H1 (cell line): ENCODE data around the gene SEMA3B. TPM values are rescaled to one million over a fixed set of nuclear protein-coding genes. Genes with fewer than 3 reads are reported as not detected.
A peak's percentile ranks its signal among the peaks of the same experiment; 100 is the strongest.

Source experiments
- CTCF ChIA-PET: fragments of 300-600 bp; sonication (Branson Sonifier 250); formaldehyde crosslinking; loops from one replicate; lab custom pipeline; 2021; ENCODE audit not compliant: partially characterized antibody; lab: Charles Lee
- POLR2A ChIA-PET: fragments of 300-600 bp; sonication (Branson Sonifier 250); formaldehyde crosslinking; loops from one replicate; lab custom pipeline; 2021; ENCODE audit warnings: inconsistent platforms; ENCODE audit not compliant: partially characterized antibody; lab: Charles Lee
- DNase-seq, 2 experiments: peaks; one replicate each; pipeline versions ENCODE4 v3.0.0 to v3.0.0-alpha.2; 2010 to 2022; ENCODE audit warnings: low spot score in 2 of 2, low read depth in 1 of 2, mixed read lengths in 1 of 2
- FAIRE-seq: peaks from 2 replicates; lab custom pipeline; 2011; peaks lifted over from hg19 to GRCh38; lab: Jason Lieb, UNC
- H2AFZ ChIP-seq: 2 replicates; pipeline ENCODE4 v1.8.1; 2012; ENCODE audit warnings: low read length, inconsistent platforms
- H2AK5ac ChIP-seq: 2 replicates; pipeline ENCODE4 v1.6.1; 2013; ENCODE audit warnings: low read depth, low read length
- H2BK120ac ChIP-seq: replicated peaks from 2 replicates; pipeline ENCODE3; 2013; ENCODE audit warnings: low read depth, low read length, inconsistent platforms
- H2BK12ac ChIP-seq: 2 replicates; pipeline ENCODE4 v1.6.1; 2013; ENCODE audit warnings: low read depth, low read length
- H2BK15ac ChIP-seq: 2 replicates; pipeline ENCODE4 v1.6.1; 2013; ENCODE audit warnings: low read length
- H2BK20ac ChIP-seq: 2 replicates; pipeline ENCODE4 v1.6.1; 2013; ENCODE audit warnings: low read length
- H2BK5ac ChIP-seq: 2 replicates; pipeline ENCODE4 v1.6.1; 2013; ENCODE audit warnings: low read depth, low read length
- H3K14ac ChIP-seq: 2 replicates; pipeline ENCODE4 v1.6.1; 2013; ENCODE audit warnings: inconsistent platforms; ENCODE audit not compliant: insufficient read length
- H3K18ac ChIP-seq: 2 replicates; pipeline ENCODE4 v1.6.1; 2013; ENCODE audit warnings: low read length; ENCODE audit errors: extremely low read depth
- H3K23ac ChIP-seq: 2 replicates; pipeline ENCODE4 v1.6.1; 2013; ENCODE audit warnings: inconsistent platforms; ENCODE audit not compliant: insufficient read length
- H3K23me2 ChIP-seq: 2 replicates; pipeline ENCODE4 v1.6.1; 2013; ENCODE audit warnings: low read depth, low read length
- H3K27ac ChIP-seq: 2 replicates; pipeline ENCODE4 v1.6.1; 2011; ENCODE audit warnings: low read depth, low read length, inconsistent platforms
- H3K27me3 ChIP-seq, 4 experiments: replicated peaks in 1 of 4; 1 replicate in 1 of 4; 2 replicates in 3 of 4; pipeline versions ENCODE4 v1.6.1 to v1.8.1; 2011 to 2013; ENCODE audit warnings: low read length in 3 of 4, mild to moderate bottlenecking in 3 of 4, inconsistent platforms in 2 of 4, mixed read lengths in 2 of 4, moderate library complexity in 1 of 4; ENCODE audit not compliant: control insufficient read depth in 3 of 4, insufficient read depth in 3 of 4; ENCODE audit errors: extremely low read depth in 1 of 4
- H3K36me3 ChIP-seq, 4 experiments: 2 replicates each; pipeline versions ENCODE4 v1.6.1 to v1.8.1; 2011 to 2013; ENCODE audit warnings: mild to moderate bottlenecking in 4 of 4, low read length in 3 of 4, moderate library complexity in 2 of 4, control low read depth in 1 of 4, inconsistent platforms in 1 of 4; ENCODE audit not compliant: insufficient read depth in 4 of 4, control insufficient read depth in 2 of 4
- H3K4ac ChIP-seq: replicated peaks from 2 replicates; pipeline ENCODE3; 2013; ENCODE audit warnings: low read length, low read depth, mixed read lengths, inconsistent platforms; ENCODE audit not compliant: insufficient read length
- H3K4me1 ChIP-seq, 4 experiments: replicated peaks in 1 of 4; 1 replicate in 1 of 4; 2 replicates in 3 of 4; pipeline versions ENCODE4 v1.6.1 to v1.8.1; 2011 to 2013; ENCODE audit warnings: low read length in 3 of 4, inconsistent platforms in 2 of 4, mixed read lengths in 1 of 4; ENCODE audit not compliant: insufficient read depth in 4 of 4, control insufficient read depth in 3 of 4
- H3K4me2 ChIP-seq, 2 experiments: 2 replicates each; pipeline versions ENCODE4 v1.6.1 to v1.8.1; 2011 to 2013; ENCODE audit warnings: low read depth in 2 of 2, low read length in 2 of 2, control low read depth in 1 of 2, inconsistent platforms in 1 of 2, mild to moderate bottlenecking in 1 of 2; ENCODE audit not compliant: insufficient read depth in 1 of 2
- H3K4me3 ChIP-seq, 4 experiments: fragments of 200-600, 300-600 bp in 1 of 4; sonication (generic), shearing (Covaris generic), sonication (Bioruptor Twin) in 1 of 4; 2 replicates each; pipeline versions ENCODE4 v1.5.1 to v1.8.1; 2011 to 2016; ENCODE audit warnings: low read length in 4 of 4, low read depth in 3 of 4, control low read depth in 2 of 4, inconsistent platforms in 2 of 4, mild to moderate bottlenecking in 2 of 4, mixed read lengths in 1 of 4, moderate library complexity in 1 of 4; ENCODE audit not compliant: insufficient read depth in 2 of 4; ENCODE audit errors: extremely low read depth in 1 of 4
- H3K56ac ChIP-seq: replicated peaks from 2 replicates; pipeline ENCODE3; 2013; ENCODE audit warnings: low read depth, mild to moderate bottlenecking, mixed read lengths, low read length, inconsistent platforms; ENCODE audit not compliant: insufficient read length
- H3K79me1 ChIP-seq: 2 replicates; pipeline ENCODE4 v1.6.1; 2013; ENCODE audit warnings: low read depth, low read length, control low read depth
- H3K79me2 ChIP-seq, 2 experiments: 2 replicates each; pipeline versions ENCODE4 v1.6.1 to v1.8.1; 2012 to 2013; ENCODE audit warnings: low read length in 2 of 2, mild to moderate bottlenecking in 2 of 2, inconsistent platforms in 1 of 2; ENCODE audit not compliant: insufficient read depth in 2 of 2, control insufficient read depth in 1 of 2
- H3K9ac ChIP-seq, 4 experiments: replicated peaks in 1 of 4; 1 replicate in 1 of 4; 2 replicates in 3 of 4; pipeline versions ENCODE4 v1.6.1 to v1.8.1; 2011 to 2013; ENCODE audit warnings: low read depth in 3 of 4, low read length in 3 of 4, control low read depth in 2 of 4, mild to moderate bottlenecking in 2 of 4, moderate library complexity in 2 of 4, inconsistent platforms in 1 of 4; ENCODE audit errors: extremely low read depth in 1 of 4
- H3K9me3 ChIP-seq, 2 experiments: 2 replicates each; pipeline versions ENCODE4 v1.6.1 to v1.8.1; 2012 to 2013; ENCODE audit warnings: mild to moderate bottlenecking in 2 of 2, moderate library complexity in 2 of 2, control low read depth in 1 of 2, inconsistent platforms in 1 of 2, low read depth in 1 of 2, low read length in 1 of 2, mixed read lengths in 1 of 2; ENCODE audit not compliant: insufficient read depth in 2 of 2
- H4K20me1 ChIP-seq, 2 experiments: replicated peaks in 1 of 2; 2 replicates each; pipeline versions ENCODE3 to v1.8.1; 2011 to 2013; ENCODE audit warnings: inconsistent platforms in 2 of 2, low read length in 2 of 2, mild to moderate bottlenecking in 1 of 2; ENCODE audit not compliant: insufficient read depth in 2 of 2, control insufficient read depth in 1 of 2
- H4K5ac ChIP-seq: 2 replicates; pipeline ENCODE4 v1.6.1; 2013; ENCODE audit warnings: low read length, low read depth, mixed read lengths, inconsistent platforms; ENCODE audit not compliant: insufficient read length
- H4K8ac ChIP-seq: 2 replicates; pipeline ENCODE4 v1.8.0; 2013; ENCODE audit warnings: mild to moderate bottlenecking, moderate library complexity, low read length, inconsistent platforms; ENCODE audit not compliant: insufficient read depth; ENCODE audit errors: extremely low read depth
- H4K91ac ChIP-seq: replicated peaks from 2 replicates; pipeline ENCODE3; 2013; ENCODE audit warnings: low read length, mixed read lengths, inconsistent platforms; ENCODE audit not compliant: insufficient read length
- CBX8 ChIP-seq: fragments of 300-800, 300-1000 bp; sonication (generic); IDR thresholded peaks from 2 replicates; pipeline ENCODE4 v1.7.1; 2016; ENCODE audit warnings: low read depth, low read length, borderline replicate concordance
- E2F6 ChIP-seq: IDR thresholded peaks from 2 replicates; pipeline ENCODE4 v1.6.1; 2012; ENCODE audit warnings: inconsistent platforms
- JUN ChIP-seq: IDR thresholded peaks from 2 replicates; pipeline ENCODE4 v1.6.1; 2011; ENCODE audit warnings: low read depth, mild to moderate bottlenecking, improper control_type of control experiment, low read length
- JUND ChIP-seq: IDR thresholded peaks from 2 replicates; pipeline ENCODE4 v1.6.1; 2011; ENCODE audit warnings: mild to moderate bottlenecking, improper control_type of control experiment, low read length
- KDM5A ChIP-seq: fragments of 200-600 bp; IDR thresholded peaks from 2 replicates; pipeline ENCODE4 v1.7.1; 2012; ENCODE audit warnings: mild to moderate bottlenecking, low read length, inconsistent platforms, mixed read lengths
- MAFK ChIP-seq: IDR thresholded peaks from 2 replicates; pipeline ENCODE4 v1.6.1; 2012; ENCODE audit warnings: low read depth, mild to moderate bottlenecking, improper control_type of control experiment, low read length
- PHF8 ChIP-seq: fragments of 200-600 bp; sonication (generic); conservative IDR thresholded peaks from 2 replicates; pipeline ENCODE4 v1.7.1; 2012; ENCODE audit warnings: low read depth, mild to moderate bottlenecking, inconsistent platforms, low read length, moderate library complexity
- RBBP5 ChIP-seq: IDR thresholded peaks from 2 replicates; pipeline ENCODE4 v1.7.1; 2012; ENCODE audit warnings: low read depth, mild to moderate bottlenecking, inconsistent platforms, low read length, moderate library complexity, borderline replicate concordance
- RXRA ChIP-seq: IDR thresholded peaks from 2 replicates; pipeline ENCODE4 v1.6.1; 2011; ENCODE audit warnings: low read depth, mild to moderate bottlenecking, low read length, moderate library complexity; ENCODE audit not compliant: insufficient read depth
- TAF1 ChIP-seq: IDR thresholded peaks from 2 replicates; pipeline ENCODE4 v1.6.1; 2011; ENCODE audit warnings: mild to moderate bottlenecking, low read depth, low read length
- YY1 ChIP-seq: IDR thresholded peaks from 2 replicates; pipeline ENCODE4 v1.6.1; 2011; ENCODE audit warnings: low read depth, mild to moderate bottlenecking, low read length
- whole genome bisulfite sequencing, 2 experiments: shearing (Covaris generic) in 1 of 2; methylation state at CpG; one replicate each; pipeline versions ENCODE4 v1.1.6 to v1.1.7; 2013 to 2015; ENCODE audit warnings: low lambda C conversion rate in 2 of 2, mixed read lengths in 2 of 2, inconsistent platforms in 1 of 2, low coverage in 1 of 2, missing lambda C conversion rate in 1 of 2; ENCODE audit not compliant: insufficient replicate concordance in 2 of 2, insufficient coverage in 1 of 2, insufficient read length in 1 of 2; ENCODE audit errors: extremely low coverage in 1 of 2, missing lambda C conversion rate in 1 of 2; 5-methylcytosine and 5-hydroxymethylcytosine counted together
- polyA plus RNA-seq, 7 experiments: library from polyadenylated mRNA; depleted of rRNA in 3 of 7; stranded (reverse) in 5 of 7; unstranded in 2 of 7; fragments of >200 nt in 5 of 7; fragments of 200-250 nt in 2 of 7; gene quantifications; 1 replicate in 5 of 7; 2 replicates in 1 of 7; 4 replicates in 1 of 7; pipeline versions ENCODE4 v1.2.1 to v1.2.3, GENCODE V29; 2011 to 2013; ENCODE audit warnings: missing spikeins in 2 of 7, mixed read lengths in 2 of 7
- total RNA-seq: library from RNA; stranded (reverse); fragmentation: NEBNext Ultra II Directional; extraction: Animal tissue kit (Norgen Biotek cat#: 25700); gene quantifications from 2 replicates; pipeline ENCODE4 v1.2.1, GENCODE V29; 2021

Gene SEMA3B
- total and polyA plus RNA-seq, 2 of the 8 experiments (the other 6 are each of a cell fraction or from before 2014, with no cell fraction given): 3.0 to 4.7 TPM

GRCh38 chr3:50294492-50295403 is 25.8 kb downstream of the SEMA3B start:
- TF ChIP-seq RBBP5 (no peak), E2F6 (no peak), PHF8 (no peak), KDM5A (no peak), RXRA (no peak), TAF1 (no peak), CBX8 (no peak), MAFK (no peak), JUND (no peak), JUN (no peak), YY1 (no peak)

More at GRCh38 chr3:50294492-50295403, 25.8 kb downstream of the SEMA3B start:
- H3K56ac ChIP-seq: no peak overlapping the region
- H3K79me1 ChIP-seq: peaks cover 3% of the 10 kb centered on the region; the same call in 1 of the 2 replicates
- no peak overlapping the region for H3K18ac ChIP-seq
- H2BK5ac ChIP-seq: no peak overlapping the region
- no peak overlapping the region for H3K27ac ChIP-seq
- H3K4me1 ChIP-seq: peaks cover 0 to 14% (median 6%) of the 10 kb centered on the region in 4 experiments; a peak in 5 of 7 replicates
- no peak for FAIRE-seq
- no peak overlapping the region for H4K5ac ChIP-seq
- peaks cover 0 to 15% of the 10 kb centered on the region in 2 experiments; a peak in 3 of 4 replicates for H3K79me2 ChIP-seq
- H4K91ac ChIP-seq: no peak overlapping the region
- no peak overlapping the region for H3K4ac ChIP-seq
- WGBS, 2 experiments: 91% methylated on average over 22 of the region's 22 CpGs; no CpG with 5 or more reads in 1 of the 2 experiments
- no peak overlapping the region for H2AK5ac ChIP-seq
- no peak overlapping the region for H2AFZ ChIP-seq
- no peak for DNase-seq
- H4K8ac ChIP-seq: no peak overlapping the region
- 0 out of 2 replicates have a peak overlapping the region, but pooled peaks have one; percentile 17 for H2BK12ac ChIP-seq
- no peak overlapping the region for H3K4me2 ChIP-seq
- peaks cover 0 to 3% of the 10 kb centered on the region in 2 experiments for H4K20me1 ChIP-seq
- CTCF ChIA-PET: interaction anchor here (0.5 to 3.4 kb wide), 12 partner anchors 8 to 622 kb away, joined by 3 to 16 read pairs (median 4); partner anchors contain the start of genes HYAL2 and LSMEM2
- no peak overlapping the region for H2BK20ac ChIP-seq
- H3K9ac ChIP-seq: no peak overlapping the region
- no peak overlapping the region for H3K14ac ChIP-seq
- H3K27me3 ChIP-seq: no peaks in the 10 kb centered on the region; a peak in 1 of 7 replicates
- POLR2A ChIA-PET: interaction anchor here (0.9 to 3.4 kb wide), 9 partner anchors 11 to 37 kb away, joined by 3 to 29 read pairs (median 4); partner anchors contain the start of gene HYAL2
- no peak overlapping the region for H3K23ac ChIP-seq
- peaks cover 15% of the 10 kb centered on the region for H3K23me2 ChIP-seq
- no peaks in the 10 kb centered on the region for H3K9me3 ChIP-seq
- H2BK15ac ChIP-seq: no peak overlapping the region
- no peak overlapping the region for H3K4me3 ChIP-seq
- H2BK120ac ChIP-seq: no peak overlapping the region
- H3K36me3 ChIP-seq: peaks cover 3 to 5% (median 4%) of the 10 kb centered on the region in 4 experiments; a peak in 6 of 8 replicates
